NCI-H1694 (cell line): ENCODE data around the gene CREG1.

Experiments
- DNase-seq: peaks from one replicate; lab custom pipeline; 2025; lab: John Stamatoyannopoulos, UW

Gene CREG1

DNA sequence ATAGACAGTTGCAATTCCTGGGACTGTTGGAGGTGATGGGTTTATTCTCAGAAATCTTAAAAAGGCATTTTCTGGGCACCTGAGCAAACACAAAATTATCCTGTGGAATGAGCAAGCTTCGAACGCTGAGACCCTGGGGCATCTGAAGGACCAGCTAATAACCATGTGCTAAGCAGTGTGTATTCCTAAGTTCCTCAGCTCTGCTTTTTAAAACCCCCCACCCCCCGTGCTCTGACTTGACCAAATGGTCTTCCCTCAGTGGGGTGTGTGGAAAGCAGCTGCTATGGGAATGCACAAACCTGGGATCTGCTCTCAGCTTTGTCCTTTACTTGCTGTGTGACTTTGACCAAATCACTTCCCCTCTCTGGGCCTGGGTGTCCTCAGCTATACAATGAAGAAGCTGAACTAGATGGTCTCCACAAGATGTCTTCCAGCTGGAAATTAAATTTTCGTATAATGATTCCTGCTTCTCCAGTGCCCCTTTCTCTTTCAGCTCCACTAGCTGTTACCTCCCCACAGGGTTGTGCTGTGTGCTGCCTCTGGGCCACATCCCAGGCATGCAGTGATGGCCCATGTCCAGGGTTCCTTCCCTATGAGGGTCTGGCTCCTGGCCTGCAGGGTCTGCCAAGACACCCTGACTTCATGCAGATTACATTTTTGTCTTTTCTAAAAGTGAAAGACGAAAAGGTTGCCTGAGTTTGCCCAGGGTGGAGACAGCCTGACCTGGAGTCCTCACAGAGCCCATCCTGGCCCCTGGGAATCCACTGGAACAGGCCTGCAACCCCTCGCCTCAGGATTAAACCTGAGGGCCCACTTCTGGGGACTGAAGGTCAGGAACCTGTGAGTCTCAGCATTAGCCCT is 20.4 kb downstream of the CREG1 start:
- DNase-seq = no peak

GRCh38 chr1:167532375-167532774 is 21.2 kb downstream of the CREG1 start:
- DNase-seq = no peak

DNA sequence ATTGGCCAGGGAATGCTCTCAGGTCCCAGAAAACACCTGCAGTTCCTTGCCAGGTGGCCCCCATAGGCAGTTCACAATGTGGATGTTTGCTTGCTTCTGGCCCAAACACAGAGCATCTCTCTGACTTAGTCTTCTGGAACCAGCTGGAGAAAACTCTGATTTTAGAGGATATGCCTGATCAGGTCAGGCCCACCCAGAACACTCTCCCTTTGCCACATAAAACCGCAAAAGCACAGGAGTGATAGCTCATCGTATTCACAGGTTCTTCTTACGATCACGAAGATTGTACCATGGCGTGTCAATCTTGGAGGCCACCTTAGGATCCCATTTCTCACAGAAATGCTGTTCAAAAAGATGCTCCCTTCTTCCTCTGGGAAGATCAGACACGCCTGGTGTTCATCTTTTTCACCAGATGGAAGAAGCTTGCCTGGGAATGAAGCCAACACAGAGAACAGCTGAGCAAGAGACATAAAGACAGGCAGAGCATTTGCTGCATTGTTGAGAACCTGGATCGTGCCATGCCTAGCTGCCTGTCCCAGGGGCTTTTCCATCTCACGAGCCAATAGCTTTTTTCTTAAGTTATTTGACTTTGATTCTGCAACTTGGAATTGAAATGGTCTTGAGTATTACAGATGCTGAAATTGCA is 23.6 kb downstream of the CREG1 start:
- DNase-seq = peak; percentile 87

GRCh38 chr1:167528057-167528728 is 25.4 kb downstream of the CREG1 start:
- no peak for DNase-seq

DNA sequence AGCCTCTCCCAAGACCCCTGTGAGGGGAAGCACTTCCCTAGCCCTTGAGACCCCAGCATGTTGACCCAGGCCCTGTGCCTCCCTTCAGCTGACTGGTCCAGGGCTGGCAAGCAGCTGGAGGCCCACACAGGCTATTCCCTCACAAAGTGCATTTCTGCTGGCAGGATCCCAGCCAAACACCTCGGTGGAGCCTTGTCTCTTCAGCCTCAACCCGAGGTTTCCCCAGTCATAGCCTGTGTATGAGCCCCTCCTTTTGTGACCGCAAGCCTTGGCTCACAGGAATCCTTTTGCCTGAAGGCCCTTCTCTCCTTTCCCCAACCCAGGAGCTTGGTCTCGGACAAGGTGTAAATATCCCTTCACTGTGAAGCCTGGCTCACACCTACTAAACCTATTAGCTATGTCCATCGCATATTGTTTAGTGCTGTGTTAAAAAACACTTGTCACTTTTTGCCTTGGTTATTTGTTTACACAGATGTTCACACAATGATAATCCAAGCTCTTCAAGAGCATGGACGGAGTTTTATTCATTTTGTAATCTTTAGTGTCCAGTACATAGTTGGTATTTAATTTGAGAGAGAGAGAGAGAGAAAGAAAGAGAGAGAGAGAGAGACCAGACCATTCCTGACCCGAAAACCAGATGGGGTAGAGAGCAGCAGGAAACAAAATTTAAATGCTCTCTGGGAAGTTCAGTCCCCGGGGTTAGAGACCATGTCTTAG is 26.7 kb downstream of the CREG1 start:
- no peak for DNase-seq

DNA sequence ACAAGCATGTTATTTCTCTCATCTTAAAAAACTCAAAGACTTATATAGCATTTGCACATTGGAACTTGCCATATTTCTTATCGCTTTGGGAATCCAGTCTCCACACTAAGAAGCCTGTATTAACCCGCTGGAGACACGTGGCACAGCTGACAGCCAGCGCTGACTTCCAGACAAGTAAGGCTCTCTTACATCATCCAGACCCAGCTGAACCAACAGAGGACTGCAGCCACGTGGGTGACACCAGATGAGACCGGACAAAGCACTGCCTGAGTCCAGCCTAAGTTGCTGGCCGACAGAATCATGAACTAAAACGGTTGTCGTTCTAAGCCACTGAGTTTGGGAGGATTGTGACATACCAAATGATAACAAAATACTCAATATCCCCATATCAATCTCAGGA is 28.9 kb downstream of the CREG1 start:
- no peak for DNase-seq

DNA sequence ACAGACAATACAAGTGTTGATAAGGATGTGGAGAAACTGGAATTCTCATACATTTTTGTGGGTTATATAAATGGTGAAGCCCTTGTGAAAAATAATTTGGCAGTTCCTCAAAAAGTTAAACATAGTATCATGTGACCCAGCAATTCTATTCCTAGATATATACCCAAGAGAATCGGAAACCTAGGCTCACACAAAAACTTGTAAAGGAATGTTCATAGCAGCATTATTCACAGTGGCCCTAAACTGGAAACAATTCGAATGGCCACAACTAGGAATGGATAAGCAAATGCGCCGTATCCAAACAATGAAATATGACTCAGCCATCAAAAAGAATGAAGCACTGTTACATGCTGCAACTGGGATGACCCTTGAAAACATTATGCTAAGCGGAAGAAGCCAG is 31.3 kb downstream of the CREG1 start:
- no peak for DNase-seq

GRCh38 chr1:167520711-167521206 is 32.8 kb downstream of the CREG1 start:
- DNase-seq = no peak

GRCh38 chr1:167518331-167518700 is 35.2 kb downstream of the CREG1 start, which contains the start of gene CD247:
CD247 (minus strand) TSS chr1:167518529; CDS start chr1:167518465, 64 bp downstream.
- no peak for DNase-seq

- DNase-seq = no peak
These were observed 35.8 kb downstream of the CREG1 start for GRCh38 chr1:167517535-167518330.

GRCh38 chr1:167516404-167517388 is 36.9 kb downstream of the CREG1 start:
- DNase-seq = no peak

DNA sequence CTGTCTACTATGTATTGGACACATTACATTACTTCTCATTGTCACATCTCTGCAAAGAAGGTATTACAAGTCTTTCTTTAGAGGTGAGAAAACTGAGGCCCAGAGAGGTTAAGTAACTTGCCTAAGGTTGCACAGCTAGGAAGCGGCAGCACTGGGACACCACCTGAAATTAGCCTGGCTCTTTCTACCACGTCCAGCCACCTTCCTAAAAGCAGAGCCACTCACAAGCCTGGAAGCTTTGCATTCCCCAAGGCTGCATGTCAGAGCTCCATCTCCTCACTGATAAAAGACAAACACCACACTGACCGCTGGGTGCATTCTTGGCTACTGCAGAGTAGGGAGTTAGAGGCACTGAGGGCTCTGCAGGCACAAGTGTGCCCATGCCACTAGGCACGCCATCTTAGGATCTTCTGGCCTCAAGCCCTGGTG is 37.7 kb downstream of the CREG1 start:
- no peak for DNase-seq

DNA sequence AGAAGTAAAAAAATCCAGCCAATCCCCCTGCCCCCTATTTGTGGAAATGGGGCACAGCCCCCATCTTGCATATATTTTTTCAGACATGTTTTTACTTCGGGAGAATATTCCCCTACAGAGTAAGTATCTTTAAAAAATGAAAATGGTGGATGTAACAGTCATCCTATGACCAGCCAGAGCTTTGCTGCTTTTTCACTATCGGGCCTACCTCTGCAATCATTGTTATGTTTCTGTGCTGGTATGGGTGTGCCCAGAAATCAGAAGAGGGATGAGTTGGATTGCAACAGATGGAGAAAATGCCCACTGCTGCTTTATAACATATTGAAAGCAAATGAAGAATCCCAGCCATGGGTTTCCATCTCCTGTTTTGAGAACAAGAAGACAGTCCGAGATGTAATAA is 38.1 kb downstream of the CREG1 start:
- DNase-seq = no peak

GRCh38 chr1:167514288-167514687 is 39.3 kb downstream of the CREG1 start:
- DNase-seq = no peak

DNA sequence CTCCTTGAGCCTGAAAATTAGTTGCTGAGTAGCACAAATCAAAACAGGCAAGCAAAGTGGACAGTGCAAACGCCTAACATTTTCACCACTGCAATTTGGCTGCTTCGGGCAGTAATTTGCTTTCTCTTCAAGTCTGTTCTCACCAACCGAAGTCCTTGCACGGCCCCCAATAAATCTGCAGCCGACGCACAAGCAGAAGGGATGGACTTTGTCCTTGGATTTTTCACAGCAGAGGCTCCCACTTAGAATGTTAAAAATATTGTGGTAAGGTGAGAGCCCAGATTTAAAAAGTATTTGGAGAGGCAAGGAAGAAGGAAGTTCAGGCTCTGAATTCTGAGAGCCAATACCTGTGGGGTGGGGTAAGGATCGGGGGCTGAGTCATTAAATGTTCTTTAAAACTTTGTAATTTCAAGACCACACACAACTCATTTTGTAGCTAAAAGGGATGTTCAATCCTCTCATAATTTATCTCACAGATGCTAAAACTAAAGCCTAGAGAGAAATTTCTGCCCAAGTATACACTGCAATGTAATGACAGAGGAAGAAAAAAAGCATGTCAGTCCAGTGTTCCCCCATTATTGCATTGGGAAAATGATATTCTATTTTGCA is 41.4 kb downstream of the CREG1 start:
- DNase-seq = no peak

DNA sequence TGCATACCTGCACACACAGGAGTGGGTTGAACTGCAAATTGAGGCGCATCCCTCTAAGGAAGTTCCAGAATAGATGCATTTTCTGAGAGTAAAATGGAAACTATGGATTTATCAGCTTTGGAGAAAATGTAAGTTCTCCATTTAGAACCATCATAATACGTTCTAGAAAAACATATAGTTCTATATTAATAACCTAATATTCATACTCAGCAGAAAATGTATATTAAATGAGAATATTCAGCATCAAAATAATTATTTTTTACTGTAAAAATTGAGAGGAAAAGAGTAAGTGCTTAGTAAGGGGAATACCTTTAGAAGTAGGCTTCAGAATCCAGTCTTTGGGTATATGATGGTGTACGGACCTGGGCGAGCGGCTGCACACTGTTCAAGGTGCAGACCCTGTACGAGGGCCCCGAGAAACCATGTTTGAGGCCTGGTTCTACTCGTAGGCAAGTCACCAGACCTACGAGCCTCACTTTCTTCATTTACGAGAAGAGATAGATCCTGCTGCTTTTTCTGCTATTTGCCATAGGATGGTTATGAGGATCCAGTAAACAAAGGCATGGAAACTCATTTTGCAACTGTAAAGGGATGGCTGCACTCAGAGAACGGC is 42.1 kb downstream of the CREG1 start:
- no peak for DNase-seq

DNA sequence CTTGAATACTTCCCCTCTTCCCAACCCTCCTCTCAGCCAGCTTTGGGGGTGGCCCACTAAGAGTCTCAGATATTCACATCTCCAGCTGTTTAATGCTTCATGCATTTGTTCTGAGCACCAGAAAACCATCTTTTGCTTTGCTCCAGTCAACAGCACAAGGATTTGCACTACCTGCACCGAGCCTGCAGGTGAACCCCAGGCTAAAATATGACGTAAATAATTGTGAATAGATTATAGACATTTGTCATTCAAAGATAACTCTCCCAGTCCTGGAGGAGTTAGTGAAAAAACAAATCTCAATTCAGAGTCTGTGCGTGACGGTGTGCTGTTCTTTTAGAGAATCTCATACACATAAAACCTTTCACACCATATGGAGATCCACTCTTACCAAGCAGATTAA is 42.7 kb downstream of the CREG1 start:
- DNase-seq = no peak

GRCh38 chr1:167510244-167510643 is 43.3 kb downstream of the CREG1 start:
- DNase-seq = no peak

GRCh38 chr1:167509587-167509986 is 44.0 kb downstream of the CREG1 start:
- DNase-seq = no peak
